Activated naive CD8-positive, alpha-beta T cell (primary cell): ENCODE data around the gene FBXO46.

Source experiments
- H3K27ac Mint-ChIP-seq: one replicate; pipeline ENCODE4 v1.8.0; 2021; ENCODE audit warnings: mixed read lengths
- H3K27me3 Mint-ChIP-seq: one replicate; pipeline ENCODE4 v1.8.0; 2021; ENCODE audit warnings: mixed read lengths
- H3K36me3 Mint-ChIP-seq: one replicate; pipeline ENCODE4 v1.8.0; 2021; ENCODE audit warnings: mixed read lengths
- H3K4me1 Mint-ChIP-seq: one replicate; pipeline ENCODE4 v1.8.0; 2021; ENCODE audit warnings: low read depth, mixed read lengths
- H3K4me3 Mint-ChIP-seq: one replicate; pipeline ENCODE4 v1.8.0; 2021; ENCODE audit warnings: mild to moderate bottlenecking, mixed read lengths
- H3K9me3 Mint-ChIP-seq: one replicate; pipeline ENCODE4 v1.8.0; 2021; ENCODE audit warnings: low read depth, mixed read lengths

The FBXO46 gene

GRCh38 chr19:45663800-45664199 is 66.9 kb downstream of the FBXO46 start:
- Mint-ChIP-seq H3K4me3 (no peak overlapping the region), H3K27me3 (no peaks in the 10 kb centered on the region), H3K4me1 (peaks cover 17% of the 10 kb centered on the region), H3K36me3 (no peaks in the 10 kb centered on the region), H3K9me3 (no peaks in the 10 kb centered on the region), H3K27ac (no peak overlapping the region)

- no peaks in the 10 kb centered on the region for H3K9me3 Mint-ChIP-seq
- no peak overlapping the region for H3K27ac Mint-ChIP-seq
- no peak overlapping the region for H3K4me3 Mint-ChIP-seq
- peaks cover 3% of the 10 kb centered on the region for H3K4me1 Mint-ChIP-seq
- H3K36me3 Mint-ChIP-seq: no peaks in the 10 kb centered on the region
- no peaks in the 10 kb centered on the region for H3K27me3 Mint-ChIP-seq
Measured at GRCh38 chr19:45660636-45661035, 70.1 kb downstream of the FBXO46 start.
